AG10803 (cell line): Measurements from ENCODE around the gene CERK.

Experiments
- DNase-seq: peaks from one replicate; pipeline ENCODE4 v3.0.0; 2010; ENCODE audit warnings: low read depth
- H3K4me3 ChIP-seq: 2 replicates; pipeline ENCODE4 v1.5.1; 2011; ENCODE audit warnings: mild to moderate bottlenecking, low read length, control low read depth
- CTCF ChIP-seq: conservative IDR thresholded peaks from 2 replicates; pipeline ENCODE4 v1.5.1; 2011; ENCODE audit warnings: mild to moderate bottlenecking, low read length, control low read depth, inconsistent platforms

CERK gene

GRCh38 chr22:46742576-46743221 lies 4.6 kb upstream of the CERK start:
- H3K4me3 ChIP-seq, result no peak overlapping the region
- no peak for TF ChIP-seq CTCF
- no peak for DNase-seq

- TF ChIP-seq CTCF, result no peak
These were observed 4.0 kb upstream of the CERK start for GRCh38 chr22:46741974-46742519.

GRCh38 chr22:46740910-46741780 lies 3.1 kb upstream of the CERK start:
- no peak for TF ChIP-seq CTCF
- H3K4me3 ChIP-seq, result no peak overlapping the region
- no peak for DNase-seq

More at GRCh38 chr22:46741974-46742519, 4.0 kb upstream of the CERK start:
- no peak for DNase-seq
- H3K4me3 ChIP-seq, result no peak overlapping the region

- H3K4me3 ChIP-seq, result peak overlapping the region; percentile 66
- no peak for TF ChIP-seq CTCF
- no peak for DNase-seq
These were observed 1.2 kb upstream of the CERK start for GRCh38 chr22:46739094-46739870.

GRCh38 chr22:46738647-46739093 lies 618 bp upstream of the CERK start:
- peak overlapping the region; percentile 66 for H3K4me3 ChIP-seq
- TF ChIP-seq CTCF, result no peak
- DNase-seq, result peak; percentile 50

GRCh38 chr22:46737105-46737975 lies 712 bp downstream of the CERK start:
- peak overlapping the region; percentile 74 for H3K4me3 ChIP-seq
- no peak for DNase-seq
- no peak for TF ChIP-seq CTCF
